DND-41 (cell line): ENCODE measurements around the gene UCHL1.
A peak's percentile ranks its signal among the peaks of the same experiment; 100 is the strongest.

Experiments used
- ATAC-seq: fragments of 200-7000 bp; cut with Tn5 transposase; 3 replicates; pipeline ENCODE4 v1.9.1; 2021; ENCODE audit warnings: low read depth; ENCODE audit not compliant: insufficient read depth
- DNase-seq: peaks from one replicate; pipeline ENCODE4 v3.0.0-alpha.2; 2020
- H2AFZ ChIP-seq: 2 replicates; pipeline ENCODE4 v1.6.0; 2012; ENCODE audit warnings: low read depth, low read length
- H3K27ac ChIP-seq: 2 replicates; pipeline ENCODE4 v1.5.1; 2012; ENCODE audit warnings: low read length, inconsistent platforms
- H3K27me3 ChIP-seq: fragments of 200-600 bp; sonication (generic); 2 replicates; pipeline ENCODE4 v1.6.0; 2012; ENCODE audit warnings: low read length, mild to moderate bottlenecking, inconsistent platforms; ENCODE audit not compliant: insufficient read depth, poor library complexity
- H3K36me3 ChIP-seq: 2 replicates; pipeline ENCODE4 v1.5.1; 2012; ENCODE audit warnings: low read length, inconsistent platforms; ENCODE audit not compliant: insufficient read depth
- H3K4me1 ChIP-seq: 2 replicates; pipeline ENCODE4 v1.5.1; 2012; ENCODE audit warnings: mild to moderate bottlenecking, low read length; ENCODE audit not compliant: insufficient read depth
- H3K4me2 ChIP-seq: 2 replicates; pipeline ENCODE4 v1.6.0; 2012; ENCODE audit warnings: mild to moderate bottlenecking, moderate library complexity, low read length, inconsistent platforms; ENCODE audit not compliant: insufficient read depth
- H3K4me3 ChIP-seq, 2 experiments: fragments of 200-600 bp in 1 of 2; shearing (Covaris generic) in 1 of 2; 2 replicates each; pipeline ENCODE4 v1.5.1; 2012 to 2016; ENCODE audit warnings: inconsistent platforms in 2 of 2, low read length in 2 of 2, mild to moderate bottlenecking in 2 of 2, low read depth in 1 of 2, moderate library complexity in 1 of 2
- H3K79me2 ChIP-seq: 2 replicates; pipeline ENCODE4 v1.6.0; 2012; ENCODE audit warnings: low read length, inconsistent platforms; ENCODE audit not compliant: insufficient read depth
- H3K9ac ChIP-seq: 2 replicates; pipeline ENCODE4 v1.6.0; 2012; ENCODE audit warnings: low read depth, mild to moderate bottlenecking, inconsistent platforms, low read length, moderate library complexity
- H3K9me3 ChIP-seq: 2 replicates; pipeline ENCODE4 v1.5.1; 2012; ENCODE audit warnings: low read length, moderate library complexity, mild to moderate bottlenecking, inconsistent platforms; ENCODE audit not compliant: insufficient read depth, severe bottlenecking
- H4K20me1 ChIP-seq: 2 replicates; pipeline ENCODE4 v1.6.0; 2012; ENCODE audit warnings: low read length; ENCODE audit not compliant: insufficient read depth
- EZH2 ChIP-seq: IDR thresholded peaks from 3 replicates; pipeline ENCODE4 v1.6.1; 2012; ENCODE audit warnings: borderline replicate concordance, low read depth, mild to moderate bottlenecking, moderate library complexity, low read length, inconsistent platforms; ENCODE audit not compliant: severe bottlenecking
- TF ChIP-seq, protein P1 (sequence below): IDR thresholded peaks from 2 replicates; pipeline ENCODE4 v1.5.1; 2012; ENCODE audit warnings: borderline replicate concordance, low read length, moderate library complexity, mild to moderate bottlenecking; ENCODE audit not compliant: poor library complexity, severe bottlenecking; ENCODE audit errors: extremely low read depth

The UCHL1 gene

DNA sequence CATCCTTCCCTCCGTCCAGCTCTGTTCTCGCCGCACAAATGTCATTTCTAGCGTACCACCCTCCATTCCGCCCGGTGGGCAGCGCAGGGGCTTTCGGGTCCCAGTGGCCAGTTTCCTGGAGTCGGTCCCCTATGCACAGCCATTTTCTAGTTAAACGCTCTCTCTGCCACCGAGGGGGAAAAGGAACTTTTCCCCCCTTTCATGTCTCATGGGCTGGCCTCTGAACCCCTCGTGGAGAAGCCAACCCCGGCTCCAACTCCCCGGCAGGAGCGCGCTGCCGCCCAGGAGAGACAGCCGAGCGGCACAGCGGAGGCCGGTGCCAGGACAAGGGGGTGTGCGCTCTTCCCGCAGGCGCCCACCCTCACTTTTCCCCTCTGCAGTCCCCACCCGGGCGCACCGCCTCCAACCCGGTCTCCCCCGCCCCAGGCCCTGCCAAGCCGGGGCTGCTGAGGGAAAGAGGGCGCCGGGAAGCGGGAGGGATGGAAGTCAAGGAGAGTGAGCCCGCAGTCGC, 43.0 kb upstream of the UCHL1 start:
- TF ChIP-seq, protein P1, sequence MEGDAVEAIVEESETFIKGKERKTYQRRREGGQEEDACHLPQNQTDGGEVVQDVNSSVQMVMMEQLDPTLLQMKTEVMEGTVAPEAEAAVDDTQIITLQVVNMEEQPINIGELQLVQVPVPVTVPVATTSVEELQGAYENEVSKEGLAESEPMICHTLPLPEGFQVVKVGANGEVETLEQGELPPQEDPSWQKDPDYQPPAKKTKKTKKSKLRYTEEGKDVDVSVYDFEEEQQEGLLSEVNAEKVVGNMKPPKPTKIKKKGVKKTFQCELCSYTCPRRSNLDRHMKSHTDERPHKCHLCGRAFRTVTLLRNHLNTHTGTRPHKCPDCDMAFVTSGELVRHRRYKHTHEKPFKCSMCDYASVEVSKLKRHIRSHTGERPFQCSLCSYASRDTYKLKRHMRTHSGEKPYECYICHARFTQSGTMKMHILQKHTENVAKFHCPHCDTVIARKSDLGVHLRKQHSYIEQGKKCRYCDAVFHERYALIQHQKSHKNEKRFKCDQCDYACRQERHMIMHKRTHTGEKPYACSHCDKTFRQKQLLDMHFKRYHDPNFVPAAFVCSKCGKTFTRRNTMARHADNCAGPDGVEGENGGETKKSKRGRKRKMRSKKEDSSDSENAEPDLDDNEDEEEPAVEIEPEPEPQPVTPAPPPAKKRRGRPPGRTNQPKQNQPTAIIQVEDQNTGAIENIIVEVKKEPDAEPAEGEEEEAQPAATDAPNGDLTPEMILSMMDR = no peak
- TF ChIP-seq EZH2 = no peak
- Histone ChIP-seq H3K36me3 (no peaks in the 10 kb centered on the region), H3K9ac (no peak overlapping the region), H3K4me2 (no peak overlapping the region), H3K27ac (no peak overlapping the region), H3K27me3 (no peaks in the 10 kb centered on the region), H3K9me3 (no peaks in the 10 kb centered on the region), H3K4me3 (no peak overlapping the region), H4K20me1 (no peaks in the 10 kb centered on the region), H3K4me1 (no peaks in the 10 kb centered on the region), H2AFZ (no peak overlapping the region), H3K79me2 (no peaks in the 10 kb centered on the region)
- no peak for ATAC-seq
- DNase-seq = no peak

DNA sequence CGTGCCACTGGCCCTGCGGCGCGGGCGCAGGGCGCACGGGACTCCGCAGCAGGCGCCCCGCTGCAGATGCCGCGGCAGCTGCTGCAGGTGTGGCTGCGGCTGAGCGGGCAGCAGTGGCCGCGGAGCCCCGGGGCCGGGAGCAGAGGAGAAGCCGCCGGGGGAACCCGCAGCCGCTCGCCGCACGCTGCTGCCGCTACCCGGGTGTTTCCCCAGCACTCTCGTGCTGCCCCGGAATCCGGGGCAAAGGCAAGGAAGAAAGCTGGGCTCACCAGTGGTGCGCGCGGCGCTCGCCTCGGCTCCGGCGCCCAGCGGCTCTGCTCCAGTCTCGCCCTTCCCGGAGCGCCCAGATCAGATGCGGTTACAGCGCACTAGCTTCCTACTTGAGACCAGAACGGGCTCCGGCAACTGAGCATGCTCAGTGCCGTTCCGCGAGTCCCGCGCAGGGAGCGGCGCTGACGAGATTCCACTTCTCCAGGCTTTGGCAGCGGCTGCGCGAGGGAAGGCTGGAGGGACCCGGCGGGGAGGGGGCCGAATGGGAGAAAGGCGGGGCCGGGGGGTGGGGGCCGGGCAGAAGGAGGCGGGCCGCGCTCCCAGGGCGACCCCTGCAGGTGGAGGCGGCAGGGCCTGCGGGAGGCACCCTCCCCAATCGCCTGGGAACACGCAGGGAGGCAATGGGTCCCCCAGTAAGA, 42.4 kb upstream of the UCHL1 start, which contains the start of gene APBB2:
TSS of gene APBB2 (minus strand) at position 407 of the 689 bp plus-strand sequence. CDS start 181,288 bp downstream, outside the sequence.
- DNase-seq (no peak), ATAC-seq (no peak)
- no peaks in the 10 kb centered on the region for H3K79me2 ChIP-seq
- H2AFZ ChIP-seq = no peak within 1 kb of the TSS
- no peaks in the 10 kb centered on the region for H3K36me3 ChIP-seq
- TF ChIP-seq EZH2 = no peak
- TF ChIP-seq, protein P1 = peak; percentile 6
- no peak within 1 kb of the TSS for H3K4me3 ChIP-seq
- no peaks in the 10 kb centered on the region for H3K9me3 ChIP-seq
- no peaks in the 10 kb centered on the region for H3K4me1 ChIP-seq
- no peak within 1 kb of the TSS for H3K9ac ChIP-seq
- no peaks in the 10 kb centered on the region for H4K20me1 ChIP-seq
- no peak within 1 kb of the TSS for H3K27ac ChIP-seq
- H3K4me2 ChIP-seq = no peak within 1 kb of the TSS
- no peaks in the 10 kb centered on the region for H3K27me3 ChIP-seq

DNA sequence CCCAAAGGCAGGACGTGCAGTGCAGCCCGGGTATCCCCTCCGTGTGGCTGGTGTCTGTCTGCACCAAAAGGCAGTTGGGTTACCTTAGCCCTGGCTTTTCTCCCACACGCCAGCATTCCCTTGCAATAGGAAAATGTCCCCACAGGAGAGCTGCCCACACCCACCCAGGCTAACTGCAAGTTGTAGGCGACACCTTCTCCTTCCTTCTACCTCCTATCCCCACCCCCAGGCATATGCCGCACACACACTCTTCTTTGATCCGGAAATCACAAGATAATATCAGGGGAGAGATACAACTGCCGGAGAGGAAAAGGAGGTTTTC, 41.9 kb upstream of the UCHL1 start:
- Histone ChIP-seq H3K9me3 (no peaks in the 10 kb centered on the region), H3K4me1 (no peaks in the 10 kb centered on the region), H4K20me1 (no peaks in the 10 kb centered on the region), H3K27me3 (no peaks in the 10 kb centered on the region), H3K79me2 (no peaks in the 10 kb centered on the region), H3K4me3 (no peak overlapping the region), H2AFZ (no peak overlapping the region), H3K4me2 (no peak overlapping the region), H3K27ac (no peak overlapping the region), H3K36me3 (no peaks in the 10 kb centered on the region), H3K9ac (no peak overlapping the region)
- DNase-seq (no peak), ATAC-seq (no peak)
- TF ChIP-seq EZH2 = no peak

DNA sequence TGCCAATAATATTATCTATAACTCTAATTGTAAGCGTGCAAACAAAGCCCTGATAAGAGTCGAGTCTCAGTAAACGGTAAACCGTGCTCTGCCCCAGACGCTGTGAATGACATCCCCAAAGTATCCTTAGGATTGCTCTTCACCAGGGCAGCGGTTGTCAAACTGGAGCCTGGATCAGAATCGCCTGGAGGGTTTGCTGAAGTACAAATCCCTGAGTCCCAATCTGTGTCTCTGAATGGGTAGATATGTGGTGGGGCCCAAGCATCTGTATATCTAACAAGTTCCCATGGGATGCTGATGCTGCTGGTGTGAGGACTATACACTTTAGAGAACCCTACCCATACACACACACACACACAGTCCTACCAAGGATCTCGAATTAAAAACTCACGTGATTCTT, 41.6 kb upstream of the UCHL1 start:
- Histone ChIP-seq H3K9ac (no peak overlapping the region), H3K4me2 (no peak overlapping the region), H3K4me3 (no peak overlapping the region)

More for the DNA sequence above, 41.6 kb upstream of the UCHL1 start:
- Histone ChIP-seq H4K20me1 (no peaks in the 10 kb centered on the region), H3K9me3 (no peaks in the 10 kb centered on the region), H3K4me1 (no peaks in the 10 kb centered on the region), H3K79me2 (no peaks in the 10 kb centered on the region), H3K27me3 (no peaks in the 10 kb centered on the region), H3K27ac (no peak overlapping the region), H2AFZ (no peak overlapping the region), H3K36me3 (no peaks in the 10 kb centered on the region)
- no peak for TF ChIP-seq EZH2
- TF ChIP-seq, protein P1 = no peak
- no peak for ATAC-seq
- no peak for DNase-seq
